Spleen (tissue), 7 donors: Measurements from ENCODE around the gene PDE6H.

Experiments used
- CTCF ChIP-seq, 11 experiments: fragments of 200-600 bp in 7 of 11; fragments of 450-650 bp in 4 of 11; sonication (generic) in 4 of 11; IDR thresholded peaks in 8 of 11; conservative IDR thresholded peaks in 3 of 11; 1 replicate in 7 of 11; 2 replicates in 4 of 11; pipeline versions ENCODE4 v1.4.0 to v1.8.0; 2016 to 2021; ENCODE audit warnings: antibody characterized with exemption in 11 of 11, inconsistent platforms in 4 of 11, mild to moderate bottlenecking in 1 of 11
- POLR2A ChIP-seq, 3 donors: fragments of 450-650 bp; IDR thresholded peaks; one replicate each; pipeline ENCODE4 v1.5.1; 2017; ENCODE audit warnings: antibody characterized with exemption in 3 of 3, mild to moderate bottlenecking in 1 of 3
- POLR2AphosphoS5 ChIP-seq, 3 donors: sonication (generic); formaldehyde crosslinking; IDR thresholded peaks; one replicate each; pipeline ENCODE4 v1.5.1; 2017; ENCODE audit warnings: antibody characterized with exemption in 3 of 3
- donor health status: DM: no; HTN: no; CAD: no; lungs with moderate emphysema.
- donor health status: DM: no; HTN: no; CAD: no.
- donor health status: DM: no; HTN: no; CAD: no.

- TF ChIP-seq POLR2A (IDR thresholded peaks at IDR 0.05) (no peak), CTCF (IDR thresholded peaks at IDR 0.05 in 8 of 11, conservative IDR thresholded peaks at IDR 0.05 in 3 of 11) (no peak), POLR2AphosphoS5 (IDR thresholded peaks at IDR 0.05) (no peak)
These were observed 37.8 kb upstream of the PDE6H start for GRCh38 chr12:14935031-14935430.
